T follicular helper cell (primary cell): ENCODE data around the gene CACNA1I.
"Not testable (repeated sequence)": the region's sequence is repeated elsewhere in the genome, so short reads cannot be mapped to it uniquely, and the experiment has no call there.

Experiments
- DNase-seq: peaks from one replicate; pipeline ENCODE4 v3.0.0-alpha.2; 2020; ENCODE audit warnings: low read depth

The CACNA1I gene

DNA sequence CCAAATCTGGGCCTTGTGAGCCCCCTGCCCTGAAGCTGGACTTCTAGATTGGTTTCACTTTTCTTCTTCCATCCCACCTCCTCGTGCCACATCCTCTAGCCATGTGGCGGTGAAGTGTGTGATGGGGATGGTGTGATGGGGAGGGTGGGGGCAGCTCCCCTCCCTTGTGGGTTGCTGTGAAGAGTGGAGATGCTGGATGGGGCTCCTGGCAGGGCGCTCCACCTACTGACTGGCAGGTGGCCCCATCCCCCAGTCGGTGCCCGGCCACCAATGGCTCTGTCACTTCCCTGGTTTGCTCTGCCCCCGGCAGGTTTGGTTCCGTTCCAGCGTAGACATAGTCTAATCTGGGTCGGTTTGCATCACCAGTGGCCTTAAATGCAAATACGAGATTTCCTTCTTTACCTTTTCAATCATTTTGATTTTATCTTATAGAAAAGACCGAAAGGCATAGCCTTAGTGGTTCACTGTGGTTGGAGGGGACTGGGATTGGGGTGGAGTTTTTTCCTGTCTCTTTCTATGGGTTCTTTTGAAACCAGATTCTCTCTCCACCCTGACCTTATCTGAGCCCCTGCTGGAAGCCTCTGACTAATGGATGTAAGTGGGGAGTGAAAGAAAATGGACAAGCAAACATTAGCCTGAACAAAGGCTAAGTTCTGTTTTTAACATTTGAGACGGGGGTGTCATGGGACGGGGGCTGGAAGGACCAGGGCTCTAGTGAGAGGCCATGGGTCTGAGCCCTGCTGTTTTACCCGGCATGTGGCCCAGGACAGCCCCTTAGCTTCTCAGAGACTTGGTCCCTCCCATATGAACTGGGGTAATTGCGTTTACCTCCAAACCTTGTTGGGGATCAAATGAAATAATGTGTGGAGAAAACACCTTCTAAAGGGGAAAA, 149.3 kb downstream of the CACNA1I start:
- DNase-seq = no peak

DNA sequence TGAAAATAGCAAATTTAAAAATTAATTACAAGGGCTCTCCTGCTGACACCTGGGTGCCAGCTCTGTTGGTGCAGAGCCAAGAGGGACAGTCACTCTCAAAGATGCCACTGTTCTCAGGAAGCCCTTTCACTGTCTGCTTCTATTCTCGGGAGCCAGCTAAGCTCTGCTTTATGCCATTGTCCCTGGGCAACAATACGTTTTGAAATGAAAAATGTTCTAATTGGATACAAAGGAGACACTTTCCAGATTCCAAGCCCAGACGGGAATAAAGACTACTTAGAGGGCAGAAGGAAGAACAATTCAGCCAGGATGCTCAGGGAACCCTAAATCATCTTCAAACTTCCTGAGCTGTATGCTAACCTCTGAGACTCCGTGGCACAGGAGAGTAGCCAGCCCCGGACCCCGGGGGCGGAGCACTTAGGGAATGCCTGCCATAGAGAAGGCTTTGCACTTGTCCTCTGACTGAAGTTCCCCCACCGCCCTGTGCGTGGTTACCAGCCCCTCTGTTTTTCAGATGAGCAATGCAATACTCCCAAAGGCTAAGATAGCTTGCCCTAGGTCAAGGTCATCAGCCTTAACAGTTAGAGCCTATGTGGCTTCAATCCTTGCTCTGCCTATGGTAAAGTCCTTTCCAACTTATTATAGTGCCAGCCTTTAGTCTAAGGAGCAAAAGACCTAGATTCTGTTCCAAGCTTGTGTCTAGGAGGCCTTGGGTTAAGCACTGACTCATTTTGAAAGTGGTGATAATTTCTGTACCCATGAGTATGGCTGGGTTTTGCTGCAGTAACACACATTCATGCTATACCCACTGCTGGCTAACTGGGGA, 150.9 kb downstream of the CACNA1I start:
- no peak for DNase-seq

DNA sequence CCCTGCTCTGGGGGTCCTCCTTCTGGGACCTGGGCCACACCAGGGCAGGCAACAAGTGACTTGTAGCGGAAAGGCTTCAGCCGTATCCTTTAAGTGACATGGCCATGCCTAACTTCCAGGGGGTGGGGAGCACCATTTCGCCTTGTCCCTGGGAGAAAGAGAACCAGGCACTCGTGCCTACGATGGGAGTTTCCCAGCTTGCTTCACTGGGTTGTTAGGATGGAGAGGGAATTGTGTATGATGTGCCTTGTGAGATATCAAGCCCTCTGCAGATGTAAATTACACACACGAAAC, 151.4 kb downstream of the CACNA1I start:
- no peak for DNase-seq

DNA sequence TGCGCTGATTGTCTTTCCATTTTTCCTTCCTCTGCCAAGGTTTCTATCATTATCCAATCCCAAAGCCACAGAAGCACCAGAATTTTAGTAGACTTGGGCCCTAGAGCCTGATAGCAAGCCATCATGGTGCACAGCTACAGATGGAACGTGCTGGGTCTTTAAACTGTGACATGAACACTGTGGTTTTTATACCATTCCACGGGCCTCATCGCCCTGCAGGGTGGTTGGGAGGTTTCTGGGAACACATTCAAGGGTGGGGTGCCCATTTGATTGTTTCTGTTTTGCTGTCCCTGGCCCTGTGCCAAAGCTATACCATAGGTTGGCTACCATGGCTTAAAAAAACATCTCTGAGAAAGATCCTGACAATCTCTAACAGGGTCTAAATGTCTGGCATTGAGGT, 151.9 kb downstream of the CACNA1I start:
- DNase-seq = no peak

DNA sequence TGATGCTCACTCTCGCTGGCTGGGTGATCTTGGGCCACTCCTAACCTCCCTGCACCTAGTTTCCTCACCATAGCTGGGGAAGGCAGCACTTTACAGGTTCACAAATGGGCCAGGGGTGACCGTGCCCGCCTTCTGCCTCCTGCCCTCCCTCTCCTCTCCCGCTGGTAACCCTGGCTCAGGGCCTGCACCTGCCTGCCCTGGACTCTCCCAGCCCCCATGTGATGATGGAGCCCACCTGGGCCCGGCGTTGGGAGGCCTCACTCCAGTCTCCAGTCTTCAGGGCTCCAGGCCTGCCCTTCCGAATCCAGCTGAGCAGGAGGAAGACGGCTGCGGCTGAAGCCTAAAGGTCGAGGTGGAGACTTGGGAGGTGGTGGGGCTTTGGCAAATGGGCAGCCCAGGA, 152.9 kb downstream of the CACNA1I start:
- no peak for DNase-seq

DNA sequence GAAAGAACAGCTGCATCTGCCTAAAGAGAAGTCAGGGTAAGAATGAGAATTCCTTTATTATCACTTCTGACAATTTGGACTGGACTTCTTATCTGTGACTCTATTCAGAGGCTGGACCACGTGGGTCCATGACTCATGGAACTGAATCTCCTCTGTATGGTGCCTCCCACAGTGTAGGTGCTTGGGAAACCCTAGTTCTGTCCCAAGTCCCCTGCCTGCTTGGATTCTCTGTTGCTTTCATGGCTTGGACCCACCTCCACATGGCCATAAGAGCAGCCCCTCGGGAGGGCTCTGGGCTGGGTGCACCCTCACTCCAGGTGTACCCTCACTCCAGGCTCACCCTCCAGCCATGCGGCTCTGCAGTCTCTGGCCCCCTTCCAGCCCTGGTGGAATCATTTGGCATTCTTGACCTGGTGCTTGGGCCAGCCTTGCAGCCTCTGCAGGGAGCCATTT, 153.4 kb downstream of the CACNA1I start:
- no peak for DNase-seq

DNA sequence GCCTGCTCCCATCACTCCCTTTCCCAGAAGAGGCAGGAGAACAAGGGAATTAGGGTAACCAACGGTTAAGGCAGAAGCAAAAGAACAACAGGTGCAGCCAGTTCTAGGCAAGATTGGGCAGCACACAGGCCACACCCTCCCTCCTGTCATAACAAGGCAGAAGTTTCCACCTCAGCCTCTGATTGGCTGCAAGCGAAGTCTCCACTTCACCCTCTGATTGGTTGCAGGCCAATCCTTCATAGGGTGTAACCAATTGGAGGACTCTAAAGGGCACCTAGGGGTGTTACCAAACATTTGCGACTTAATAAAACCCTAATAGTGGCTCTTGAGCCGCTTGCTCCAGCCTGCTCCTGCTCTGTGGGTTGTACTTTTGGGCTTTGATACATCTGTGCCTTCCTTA, 153.8 kb downstream of the CACNA1I start:
- DNase-seq = no peak

DNA sequence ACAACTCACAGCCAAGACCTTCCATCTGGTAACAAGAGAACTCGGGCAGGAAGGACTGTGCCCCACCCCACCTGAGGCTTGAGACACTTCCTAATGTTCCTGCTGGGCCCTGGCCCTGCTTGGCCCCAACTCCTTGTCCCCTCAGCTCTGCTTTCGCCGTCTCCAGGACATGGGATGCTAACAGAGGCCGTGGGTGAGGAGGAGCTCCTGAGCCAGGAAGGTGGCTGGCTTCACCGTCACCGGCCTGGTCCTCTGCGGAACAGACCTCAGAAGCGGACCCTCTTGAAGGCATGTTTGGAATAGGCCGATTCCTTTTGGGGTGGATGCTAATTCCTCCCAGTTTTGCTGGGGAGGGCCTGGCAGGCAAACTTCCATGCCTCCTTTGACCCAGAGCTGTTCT, 154.3 kb downstream of the CACNA1I start:
- DNase-seq = no peak

DNA sequence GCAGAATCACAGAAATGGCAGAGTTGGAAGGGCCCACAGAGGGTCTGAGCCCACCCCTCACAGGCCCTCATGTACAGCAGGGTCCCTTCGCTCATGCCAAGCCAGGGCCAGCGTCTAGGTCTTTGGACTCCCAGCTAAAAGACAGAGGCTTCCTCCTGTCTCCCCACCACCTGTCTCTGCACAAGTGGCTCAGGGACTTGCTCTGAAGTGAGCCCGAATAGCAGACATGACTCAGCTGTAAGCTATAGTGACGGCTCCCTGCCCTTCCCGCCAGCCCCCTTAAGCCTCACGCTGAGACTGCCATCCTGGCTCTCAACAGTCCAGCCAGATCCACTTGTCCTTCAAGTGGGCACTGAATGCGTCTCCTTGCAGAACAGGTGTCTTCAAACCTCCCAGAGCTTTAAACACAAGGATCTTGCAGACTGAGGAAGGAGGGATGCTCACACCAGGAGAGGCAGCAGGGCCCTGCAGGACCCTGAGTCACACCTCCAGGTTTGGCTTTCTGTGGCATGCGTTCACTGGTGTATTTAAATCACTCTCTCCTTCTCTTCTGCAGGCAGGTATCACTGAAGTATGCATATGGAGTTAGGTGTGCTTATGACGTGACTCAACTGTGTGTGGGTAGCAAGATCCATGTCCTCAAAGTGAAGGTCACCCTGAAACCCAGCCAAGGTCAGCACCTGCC, 154.9 kb downstream of the CACNA1I start:
- no peak for DNase-seq

DNA sequence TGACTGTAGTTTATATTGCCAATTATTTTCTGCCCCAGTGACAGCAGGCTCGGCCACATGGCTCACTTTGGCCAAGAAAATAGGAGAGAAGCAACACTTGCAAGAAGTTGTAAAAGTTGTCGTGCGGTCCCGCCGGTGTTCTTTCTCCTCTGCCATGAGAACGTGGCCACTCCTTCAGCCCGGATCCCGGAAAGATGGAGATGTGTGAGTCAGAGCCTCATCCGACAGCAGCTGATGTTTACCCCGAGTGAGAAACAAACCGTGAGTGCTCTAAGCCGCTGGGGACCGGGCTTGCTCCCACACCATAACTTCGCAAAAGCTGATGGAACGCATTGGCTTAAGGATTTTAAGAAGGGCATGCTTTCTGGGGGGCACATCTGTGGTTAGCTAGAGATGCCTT, 157.0 kb downstream of the CACNA1I start:
- no peak for DNase-seq

DNA sequence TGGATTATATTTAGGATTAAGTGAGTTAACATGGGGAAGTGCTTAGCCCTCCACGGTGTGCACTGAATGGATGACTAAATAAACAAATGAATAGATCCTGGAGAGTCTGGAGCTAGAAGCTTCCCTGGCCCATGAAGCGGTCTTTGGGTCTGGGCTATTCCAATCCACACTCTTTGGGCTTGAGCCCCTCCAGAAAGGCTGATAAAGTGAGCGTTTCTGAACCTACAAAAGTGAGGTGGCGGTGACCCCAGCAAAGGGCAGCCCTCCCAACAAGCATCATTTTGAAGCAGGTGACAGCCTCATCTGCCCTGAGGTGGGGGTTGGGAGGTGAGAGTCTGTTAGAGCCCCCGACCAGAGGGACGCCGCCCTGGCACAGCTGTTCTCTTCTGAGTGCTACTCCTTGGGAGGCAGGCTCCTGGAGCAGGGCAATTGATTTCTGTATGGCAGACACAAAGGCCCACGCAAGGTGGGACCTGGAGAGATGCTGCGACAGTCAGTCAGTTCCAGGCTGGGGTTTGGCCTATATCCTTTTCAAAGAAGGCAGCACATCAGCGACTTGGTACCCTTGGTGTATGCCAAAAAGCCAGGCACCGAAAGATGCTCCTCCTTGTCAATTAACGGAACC, 157.8 kb downstream of the CACNA1I start:
- DNase-seq = no peak

DNA sequence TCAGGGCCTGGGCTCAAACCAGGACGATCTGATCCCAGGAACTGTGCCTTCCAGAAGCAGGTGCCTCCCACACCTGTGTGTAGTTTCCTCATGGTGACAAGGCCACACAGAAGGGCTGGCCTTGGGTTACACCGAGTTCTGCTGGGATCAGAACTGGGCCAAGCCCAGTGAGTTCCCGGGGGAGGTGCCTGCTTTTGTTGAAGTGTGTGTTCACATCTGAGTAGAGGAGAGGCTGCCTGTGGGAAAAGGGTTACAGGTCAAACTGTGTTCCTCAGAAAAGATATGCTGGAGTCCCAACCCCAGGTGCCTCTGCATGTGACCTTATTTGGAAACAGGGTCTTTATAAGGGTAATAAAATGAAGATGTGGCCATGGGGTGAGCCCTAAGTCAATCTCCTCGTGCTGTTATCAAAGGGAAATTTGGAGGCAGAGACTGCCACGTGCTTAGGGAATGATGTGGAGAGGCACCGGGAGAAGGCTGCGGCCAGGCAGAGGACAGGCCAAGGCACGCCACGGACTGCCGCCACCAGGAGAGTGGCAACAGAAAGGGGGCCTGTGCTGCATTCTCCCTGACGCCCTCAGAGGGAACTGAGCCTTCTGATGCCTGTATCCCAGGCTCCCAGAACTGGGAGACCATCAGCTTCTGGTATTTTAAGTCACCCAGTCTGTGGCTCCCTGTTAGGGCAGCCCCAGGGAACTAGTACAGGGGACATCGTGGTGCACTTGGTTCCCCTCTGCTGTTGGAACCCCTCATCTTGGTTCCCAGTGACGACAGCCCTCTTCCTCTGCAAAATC, 158.8 kb downstream of the CACNA1I start:
- DNase-seq = no peak

DNA sequence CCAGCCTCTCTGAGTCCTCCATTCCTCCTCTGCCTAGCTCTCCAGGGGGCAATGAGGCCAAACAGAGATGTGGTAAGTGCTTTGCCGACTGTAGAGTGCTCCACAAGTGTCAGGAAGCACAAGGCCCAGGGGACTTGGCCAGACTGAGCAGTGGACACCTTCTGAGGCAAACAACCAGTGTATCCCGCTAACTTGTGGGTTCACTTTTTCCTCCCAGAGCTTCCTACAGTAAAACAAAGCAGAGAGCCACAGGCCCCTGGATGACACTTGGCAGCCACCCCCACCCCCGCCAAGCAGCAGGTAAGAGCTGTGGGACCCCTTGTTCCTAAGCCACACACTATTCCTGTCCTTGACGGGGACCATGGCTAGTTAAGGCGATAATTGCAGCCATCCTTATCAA, 160.9 kb downstream of the CACNA1I start:
- DNase-seq = no peak

DNA sequence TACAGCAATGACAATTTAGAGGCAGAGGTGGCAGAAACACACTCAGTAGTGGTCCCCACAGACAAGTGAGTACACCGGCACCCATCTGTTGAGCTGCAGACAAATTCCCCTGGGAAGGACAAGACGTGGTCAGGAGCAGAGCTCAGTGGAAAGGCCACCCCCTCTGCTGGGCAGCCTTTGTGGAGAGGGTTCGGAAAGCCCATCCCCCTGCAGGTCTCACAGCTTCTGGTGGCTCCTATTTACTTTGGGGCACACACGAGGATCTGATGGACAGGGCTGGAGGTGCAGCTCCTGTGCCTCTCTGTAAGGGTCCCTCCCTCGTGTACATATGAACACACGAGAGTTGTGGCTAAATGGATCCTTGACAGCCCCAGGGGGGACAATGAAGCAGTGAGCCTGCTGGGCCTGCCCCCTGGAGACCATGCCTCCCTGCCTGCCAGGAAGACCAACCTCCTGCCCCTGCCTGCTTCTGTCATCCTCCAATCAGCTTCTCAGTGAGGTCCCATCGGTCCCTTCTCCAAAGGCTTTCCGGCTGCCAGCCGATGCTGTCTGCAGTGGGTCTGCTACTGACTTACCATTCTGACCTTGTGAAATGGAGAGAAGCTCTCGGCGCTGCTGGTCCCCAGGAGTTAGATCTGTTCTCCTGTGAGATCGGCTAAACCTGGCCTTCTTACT, 161.5 kb downstream of the CACNA1I start:
- DNase-seq = no peak

DNA sequence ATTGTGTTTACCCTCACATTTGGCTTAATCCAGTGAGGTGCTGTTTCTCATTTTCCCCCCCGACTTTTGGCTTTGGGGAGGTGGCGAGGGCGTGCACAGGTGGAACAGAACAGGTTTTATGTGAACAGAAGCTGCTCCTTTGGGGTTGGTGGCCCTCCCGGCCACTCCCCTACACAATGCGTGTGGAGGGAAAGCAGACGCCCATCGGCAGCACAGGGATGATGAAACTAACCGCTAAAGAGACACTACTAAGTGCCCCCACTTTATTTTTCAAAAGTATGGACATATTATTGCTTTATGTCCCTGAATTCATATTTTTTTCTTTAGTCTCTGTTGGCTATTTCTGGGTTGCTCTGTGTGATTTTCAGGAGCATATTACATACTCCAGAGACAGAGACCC, 162.1 kb downstream of the CACNA1I start:
- no peak for DNase-seq

DNA sequence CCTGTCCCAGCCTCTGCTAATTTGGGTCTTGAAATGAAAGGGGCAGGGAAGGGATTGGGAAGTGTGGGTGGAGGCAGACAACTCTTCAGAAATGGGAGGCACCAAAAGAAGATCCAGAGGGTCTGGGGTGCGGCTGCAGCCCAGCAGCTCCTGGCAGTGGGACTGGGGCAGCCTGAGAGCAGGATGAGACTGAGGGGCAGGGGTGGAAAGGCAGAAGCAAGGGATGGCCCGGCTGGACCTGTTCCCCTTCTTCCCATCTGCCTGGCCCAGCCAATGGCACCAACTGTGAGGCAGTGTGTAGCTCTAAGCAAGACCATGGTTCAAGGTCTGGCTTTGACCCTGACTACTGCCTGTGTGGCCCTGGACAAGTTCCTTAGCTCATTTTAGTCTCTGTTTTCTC, 162.6 kb downstream of the CACNA1I start:
- DNase-seq = no peak

DNA sequence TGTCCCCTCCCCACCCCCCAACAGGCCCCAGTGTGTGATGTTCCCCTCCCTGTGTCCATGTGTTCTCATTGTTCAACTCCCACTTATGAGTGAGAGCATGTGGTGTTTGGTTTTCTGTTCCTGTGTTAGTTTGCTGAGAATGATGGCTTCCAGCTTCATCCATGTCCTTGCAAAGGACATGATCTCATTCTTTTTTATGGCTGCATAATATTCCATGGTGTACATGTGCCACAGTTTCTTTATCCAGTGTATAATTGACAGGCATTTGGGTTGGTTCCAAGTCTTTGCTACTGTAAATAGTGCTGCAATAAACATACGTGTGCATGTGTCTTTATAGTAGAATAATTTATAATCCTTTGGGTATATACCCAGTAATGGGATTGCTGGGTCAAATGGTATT, 163.5 kb downstream of the CACNA1I start:
- not testable (repeated sequence) for DNase-seq

DNA sequence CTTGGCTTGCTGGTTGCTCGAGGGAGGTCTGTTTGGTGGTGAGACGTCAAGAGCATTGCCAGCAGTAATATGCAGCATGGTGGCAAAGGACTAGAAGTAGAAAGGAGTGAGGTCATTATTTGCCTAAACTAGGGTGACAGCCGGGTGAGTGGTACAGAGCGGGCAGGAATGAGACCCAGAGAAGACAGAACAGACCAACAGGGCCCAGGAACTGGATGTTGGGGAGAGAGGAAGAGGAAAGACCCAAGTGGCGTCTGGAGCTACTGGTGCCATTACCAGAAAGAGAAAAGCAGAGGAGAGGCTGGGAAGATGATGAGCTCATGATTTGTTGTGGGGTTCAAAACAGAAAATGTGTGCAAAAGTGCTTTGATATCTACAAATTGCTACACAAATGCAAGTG, 164.3 kb downstream of the CACNA1I start:
- no peak for DNase-seq

DNA sequence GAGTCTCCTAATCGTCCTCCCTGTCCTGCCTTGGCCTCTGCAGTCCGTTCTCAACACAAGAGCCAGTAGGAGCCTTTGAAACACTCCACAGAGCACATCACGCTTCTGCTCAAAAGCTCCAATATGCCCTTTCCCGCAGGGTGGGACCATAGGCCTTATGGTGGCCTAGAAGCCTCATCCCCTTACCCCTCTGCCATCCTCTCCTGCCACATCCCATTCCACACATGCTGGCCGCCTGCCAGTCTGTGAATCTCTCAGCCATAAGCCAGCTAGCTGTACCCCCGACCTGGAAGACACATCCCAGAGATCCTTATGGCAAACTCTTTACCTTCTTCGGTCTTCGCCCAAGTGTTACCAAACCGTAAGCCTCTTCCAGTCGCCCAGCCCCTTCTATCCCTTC, 165.2 kb downstream of the CACNA1I start:
- DNase-seq = no peak

DNA sequence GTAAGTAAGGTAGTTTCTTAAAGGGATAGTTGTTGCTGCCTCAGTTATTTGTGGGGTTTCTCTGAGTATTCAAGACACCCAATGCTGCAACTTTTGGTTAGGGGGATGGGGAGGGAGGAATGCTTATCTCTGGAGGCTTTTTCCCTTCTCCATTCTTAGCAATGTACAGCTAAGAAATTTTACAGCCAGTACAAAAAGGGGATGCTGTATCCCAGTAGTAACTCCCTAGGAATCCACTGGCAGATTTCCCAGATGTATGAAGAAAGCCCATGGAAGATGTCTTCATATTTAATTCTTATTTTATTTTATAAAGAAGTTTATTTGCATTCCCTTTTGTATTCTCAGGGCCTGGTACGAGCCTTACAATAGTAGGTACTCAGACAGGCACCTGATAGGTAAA, 168.2 kb downstream of the CACNA1I start:
- no peak for DNase-seq
